GM12892 (cell line): Measurements from ENCODE around the gene WNK2.

ENCODE experiments used
- POLR2A ChIP-seq: IDR thresholded peaks from 2 replicates; pipeline ENCODE4 v1.6.1; 2011; ENCODE audit warnings: low read depth, low read length, control low read depth
- POLR2AphosphoS5 ChIP-seq: IDR thresholded peaks from 2 replicates; pipeline ENCODE4 v1.6.1; 2011; ENCODE audit warnings: low read depth, low read length, control low read depth

GRCh38 chr9:93319992-93320500 is 136.1 kb downstream of the WNK2 start:
- TF ChIP-seq POLR2A (no peak), POLR2AphosphoS5 (no peak)
